Measurements from ENCODE around the gene TTYH2.

DNA sequence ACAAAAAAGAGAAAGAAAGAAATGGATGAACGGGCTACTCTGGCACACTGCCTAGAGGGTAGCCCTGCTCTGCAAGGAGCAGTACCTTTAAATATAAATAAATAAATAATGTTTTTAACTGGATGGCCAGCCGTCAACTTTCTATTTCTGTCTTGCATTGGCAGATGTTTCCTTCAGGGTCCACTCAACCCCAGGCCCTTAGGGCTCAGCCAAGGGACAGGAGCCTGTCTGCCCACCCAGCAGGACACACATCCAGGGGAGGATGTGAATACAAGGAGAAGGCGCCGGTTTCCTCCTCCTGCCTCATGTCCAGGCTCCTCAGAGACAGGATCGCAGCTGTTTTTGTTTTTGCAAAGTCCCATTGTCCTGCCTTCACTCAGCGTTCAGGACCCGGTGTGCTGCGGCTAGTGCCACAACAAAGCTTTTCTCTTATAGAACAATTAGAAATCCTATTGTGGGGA, 22.6 kb downstream of the TTYH2 start:
- TF ChIP-seq, protein P1, sequence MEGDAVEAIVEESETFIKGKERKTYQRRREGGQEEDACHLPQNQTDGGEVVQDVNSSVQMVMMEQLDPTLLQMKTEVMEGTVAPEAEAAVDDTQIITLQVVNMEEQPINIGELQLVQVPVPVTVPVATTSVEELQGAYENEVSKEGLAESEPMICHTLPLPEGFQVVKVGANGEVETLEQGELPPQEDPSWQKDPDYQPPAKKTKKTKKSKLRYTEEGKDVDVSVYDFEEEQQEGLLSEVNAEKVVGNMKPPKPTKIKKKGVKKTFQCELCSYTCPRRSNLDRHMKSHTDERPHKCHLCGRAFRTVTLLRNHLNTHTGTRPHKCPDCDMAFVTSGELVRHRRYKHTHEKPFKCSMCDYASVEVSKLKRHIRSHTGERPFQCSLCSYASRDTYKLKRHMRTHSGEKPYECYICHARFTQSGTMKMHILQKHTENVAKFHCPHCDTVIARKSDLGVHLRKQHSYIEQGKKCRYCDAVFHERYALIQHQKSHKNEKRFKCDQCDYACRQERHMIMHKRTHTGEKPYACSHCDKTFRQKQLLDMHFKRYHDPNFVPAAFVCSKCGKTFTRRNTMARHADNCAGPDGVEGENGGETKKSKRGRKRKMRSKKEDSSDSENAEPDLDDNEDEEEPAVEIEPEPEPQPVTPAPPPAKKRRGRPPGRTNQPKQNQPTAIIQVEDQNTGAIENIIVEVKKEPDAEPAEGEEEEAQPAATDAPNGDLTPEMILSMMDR (IDR thresholded peaks at IDR 0.05), result no peak
- no peak for TF ChIP-seq POLR2A (IDR thresholded peaks at IDR 0.05)

All from uterus (tissue), 2 donors.